IMR-90 (cell line): ENCODE measurements around the gene SLCO3A1. TPM values are rescaled to one million over a fixed set of nuclear protein-coding genes. Genes with fewer than 3 reads are reported as not detected.

ENCODE experiments used
- ATAC-seq: fragments of 200-7000 bp; cut with Tn5 transposase; 2 replicates; pipeline ENCODE4 v1.9.1; 2020; ENCODE audit warnings: low read depth, mild to moderate bottlenecking, moderate library complexity
- BruUV-seq: library from RNA; stranded (reverse); fragments of 400-500 nt; replicated peaks from 2 replicates; lab custom pipeline; 2021; lab: Mats Ljungman, UMichigan
- CTCF ChIA-PET: fragments of 300-600 bp; formaldehyde crosslinking; extraction: SDS; loops from one replicate; lab custom pipeline; 2021; ENCODE audit warnings: antibody characterized with exemption; lab: Yijun Ruan, JAX
- POLR2A ChIA-PET: fragments of 300-600 bp; sonication (Branson Sonifier 250); formaldehyde crosslinking; loops from one replicate; lab custom pipeline; 2022; ENCODE audit warnings: antibody characterized with exemption; ENCODE audit not compliant: unreplicated experiment; lab: Charles Lee
- DNase-seq: peaks from one replicate; pipeline ENCODE4 v3.0.0; 2013
- H2AFZ ChIP-seq: replicated peaks from 2 replicates; pipeline ENCODE3; 2013; ENCODE audit warnings: low read length, mild to moderate bottlenecking; ENCODE audit not compliant: poor library complexity
- H2AK5ac ChIP-seq: 2 replicates; pipeline ENCODE4 v1.6.1; 2013; ENCODE audit warnings: low read depth, low read length, inconsistent platforms
- H2AK9ac ChIP-seq: replicated peaks from 2 replicates; pipeline ENCODE3; 2013; ENCODE audit warnings: mild to moderate bottlenecking, low read depth, low read length, moderate library complexity; ENCODE audit not compliant: poor library complexity
- H2BK120ac ChIP-seq: 2 replicates; pipeline ENCODE4 v1.6.1; 2013; ENCODE audit warnings: low read depth, low read length, inconsistent platforms
- H2BK15ac ChIP-seq: 3 replicates; pipeline ENCODE4 v1.6.1; 2013; ENCODE audit warnings: low read depth, low read length, inconsistent platforms
- H2BK20ac ChIP-seq: 2 replicates; pipeline ENCODE4 v1.6.1; 2013; ENCODE audit warnings: low read depth, mild to moderate bottlenecking, inconsistent platforms, low read length, moderate library complexity
- H2BK5ac ChIP-seq: 2 replicates; pipeline ENCODE4 v1.6.1; 2013; ENCODE audit warnings: mild to moderate bottlenecking, low read depth, low read length, inconsistent platforms; ENCODE audit not compliant: poor library complexity, severe bottlenecking
- H3K14ac ChIP-seq: replicated peaks from 2 replicates; pipeline ENCODE4 v1.6.1; 2013; ENCODE audit warnings: low read depth, low read length, inconsistent platforms
- H3K18ac ChIP-seq: 2 replicates; pipeline ENCODE4 v1.6.1; 2013; ENCODE audit warnings: low read depth, low read length, control low read depth
- H3K23ac ChIP-seq: 2 replicates; pipeline ENCODE4 v1.6.1; 2013; ENCODE audit warnings: low read depth, low read length, inconsistent platforms
- H3K27ac ChIP-seq: 2 replicates; pipeline ENCODE4 v1.5.1; 2013; ENCODE audit warnings: mild to moderate bottlenecking, control low read depth, low read length; ENCODE audit not compliant: insufficient read depth
- H3K27me3 ChIP-seq: 2 replicates; pipeline ENCODE4 v1.6.1; 2013; ENCODE audit warnings: low read length; ENCODE audit not compliant: control insufficient read depth, insufficient read depth
- H3K36me3 ChIP-seq: 2 replicates; pipeline ENCODE4 v1.6.1; 2013; ENCODE audit warnings: low read length, mixed read lengths; ENCODE audit not compliant: control insufficient read depth, insufficient read depth
- H3K4ac ChIP-seq: 2 replicates; pipeline ENCODE4 v1.6.1; 2013; ENCODE audit warnings: low read depth, low read length, inconsistent platforms
- H3K4me1 ChIP-seq: 2 replicates; pipeline ENCODE4 v1.6.1; 2013; ENCODE audit warnings: low read length, mixed read lengths; ENCODE audit not compliant: control insufficient read depth, insufficient read depth
- H3K4me2 ChIP-seq: 2 replicates; pipeline ENCODE4 v1.6.1; 2013; ENCODE audit warnings: low read depth, mild to moderate bottlenecking, control low read depth, low read length, moderate library complexity
- H3K4me3 ChIP-seq: 2 replicates; pipeline ENCODE4 v1.5.1; 2013; ENCODE audit warnings: low read depth, mild to moderate bottlenecking, control low read depth, low read length, moderate library complexity; ENCODE audit not compliant: insufficient read depth
- H3K56ac ChIP-seq: 2 replicates; pipeline ENCODE4 v1.6.1; 2013; ENCODE audit warnings: low read length, inconsistent platforms; ENCODE audit not compliant: insufficient read depth; ENCODE audit errors: extremely low read depth
- H3K79me1 ChIP-seq, 2 experiments: 2 replicates each; pipeline ENCODE4 v1.6.1; 2013; ENCODE audit warnings: low read length in 2 of 2, inconsistent platforms in 1 of 2, low read depth in 1 of 2
- H3K9ac ChIP-seq: 2 replicates; pipeline ENCODE4 v1.6.1; 2013; ENCODE audit warnings: low read depth, low read length, control low read depth
- H3K9me1 ChIP-seq: 2 replicates; pipeline ENCODE4 v1.6.1; 2013; ENCODE audit warnings: low read length, inconsistent platforms; ENCODE audit not compliant: insufficient read depth
- H3K9me3 ChIP-seq: 2 replicates; pipeline ENCODE4 v1.6.1; 2013; ENCODE audit warnings: low read length; ENCODE audit not compliant: control insufficient read depth, insufficient read depth
- H4K20me1 ChIP-seq: 2 replicates; pipeline ENCODE4 v1.6.1; 2013; ENCODE audit warnings: low read length, inconsistent platforms; ENCODE audit not compliant: insufficient read depth
- H4K5ac ChIP-seq: 2 replicates; pipeline ENCODE4 v1.6.1; 2013; ENCODE audit warnings: mild to moderate bottlenecking, low read depth, low read length, control low read depth
- H4K8ac ChIP-seq, 2 experiments: 2 replicates each; pipeline ENCODE4 v1.6.1; 2013; ENCODE audit warnings: low read depth in 2 of 2, low read length in 2 of 2, control low read depth in 1 of 2, inconsistent platforms in 1 of 2
- H4K91ac ChIP-seq: 2 replicates; pipeline ENCODE4 v1.6.1; 2013; ENCODE audit warnings: low read depth, low read length, inconsistent platforms; ENCODE audit not compliant: insufficient read depth
- CEBPB ChIP-seq: IDR thresholded peaks from 2 replicates; pipeline ENCODE4 v1.6.1; 2012; ENCODE audit warnings: low read depth, low read length, improper control_type of control experiment
- CHD1 ChIP-seq: IDR thresholded peaks from 2 replicates; pipeline ENCODE4 v1.6.1; 2012; ENCODE audit warnings: low read depth, low read length, improper control_type of control experiment
- POLR2A ChIP-seq: IDR thresholded peaks from 2 replicates; pipeline ENCODE4 v1.6.1; 2012; ENCODE audit warnings: mild to moderate bottlenecking, low read depth, low read length
- WGBS, 2 experiments: methylation state at CpG; one replicate each; pipeline versions ENCODE4 v1.1.5 to v1.1.7; 2013; ENCODE audit warnings: missing lambda C conversion rate in 2 of 2; ENCODE audit not compliant: insufficient read length in 1 of 2; ENCODE audit errors: extremely low coverage in 2 of 2; 5-methylcytosine and 5-hydroxymethylcytosine counted together
- dilution Hi-C: fragments of 300-500 bp; cut with HindIII; formaldehyde crosslinking; loops from one replicate; pipeline ENCODE4 v1.14.3; 2018; ENCODE audit warnings: low sequenced_read_pairs; ENCODE audit not compliant: unreplicated experiment
- in situ Hi-C: fragments of 300-500 bp; cut with MboI; formaldehyde crosslinking; loops from 3 replicates; pipeline ENCODE4 v1.14.3; 2019; ENCODE audit warnings: low sequenced_read_pairs, inconsistent platforms, mixed read lengths
- intact Hi-C: fragments of 100-400 bp; cut with micrococcal nuclease; formaldehyde crosslinking; loops from 2 replicates; pipeline ENCODE4 v1.10.0; 2022
- polyA plus RNA-seq, 3 experiments: library from polyadenylated mRNA; depleted of rRNA; stranded (reverse); fragments of >200 nt; gene quantifications; 2 replicates each; pipeline ENCODE4 v1.2.3, GENCODE V29; 2012; ENCODE audit warnings: low replicate concordance in 1 of 3
- total RNA-seq: library from RNA; depleted of rRNA; stranded (reverse); fragments of >200 nt; gene quantifications from 2 replicates; pipeline ENCODE4 v1.2.3, GENCODE V29; 2012

The SLCO3A1 gene
- total and polyA plus RNA-seq, 2 of the 4 experiments (the other 2 are of a cell fraction), result 4.7 to 8.1 TPM

DNA sequence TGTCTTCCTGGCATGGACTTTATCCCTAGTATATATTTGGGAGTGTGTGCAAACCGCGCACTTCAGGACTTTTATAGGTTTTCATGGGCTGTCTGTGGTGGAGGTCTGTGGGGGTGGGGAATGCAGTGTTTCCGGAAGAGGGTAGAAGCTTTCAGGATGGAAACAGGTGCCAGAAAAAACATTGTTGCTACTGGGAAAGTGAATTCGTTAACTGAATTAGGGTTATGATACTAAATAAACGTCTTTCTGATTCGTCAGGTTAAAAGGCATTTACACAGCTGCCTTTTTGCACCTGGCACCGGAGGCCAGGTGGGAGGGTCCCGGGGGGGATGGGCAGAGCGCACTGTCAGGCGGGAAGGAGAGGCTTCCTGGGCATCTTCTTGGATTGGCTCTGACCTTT, 62.1 kb downstream of the SLCO3A1 start:
- H2AK9ac ChIP-seq, result no peak overlapping the region
- no peak overlapping the region for H4K8ac ChIP-seq
- no peaks in the 10 kb centered on the region for H3K4me1 ChIP-seq
- no peak overlapping the region for H3K9ac ChIP-seq
- H4K5ac ChIP-seq, result no peak overlapping the region
- 84% methylated on average over 8 of the region's 10 CpGs; no CpG with 5 or more reads in 1 of the 2 experiments for WGBS, 2 experiments
- H3K4me2 ChIP-seq, result no peak overlapping the region
- dilution Hi-C loops, result no loop called here
- H2AFZ ChIP-seq, result no peak overlapping the region
- ChIA-PET POLR2A (no interaction called here), CTCF (no interaction called here)
- BruUV-seq, result no TSS peak
- H2BK5ac ChIP-seq, result no peak overlapping the region
- no peaks in the 10 kb centered on the region for H3K9me3 ChIP-seq
- in situ Hi-C loops, result no loop called here
- intact Hi-C loops, result no loop called here
- no peaks in the 10 kb centered on the region for H3K27me3 ChIP-seq
- no peak overlapping the region for H3K4me3 ChIP-seq
- no peak overlapping the region for H2AK5ac ChIP-seq
- DNase-seq (no peak), ATAC-seq (no peak)
- no peak overlapping the region for H3K56ac ChIP-seq
- H3K36me3 ChIP-seq, result no peaks in the 10 kb centered on the region; the same call in 1 of the 2 replicates
- H3K79me1 ChIP-seq, result no peaks in the 10 kb centered on the region; a peak in 1 of 4 replicates
- no peak overlapping the region for H3K18ac ChIP-seq
- H3K4ac ChIP-seq, result no peak overlapping the region
- H3K9me1 ChIP-seq, result no peaks in the 10 kb centered on the region
- no peak overlapping the region for H2BK20ac ChIP-seq
- H4K91ac ChIP-seq, result no peak overlapping the region
- no peak overlapping the region for H3K23ac ChIP-seq
- TF ChIP-seq CEBPB (no peak), POLR2A (no peak), CHD1 (no peak)
- H2BK120ac ChIP-seq, result no peak overlapping the region
- H2BK15ac ChIP-seq, result no peak overlapping the region
- H4K20me1 ChIP-seq, result no peaks in the 10 kb centered on the region
- H3K14ac ChIP-seq, result no peak overlapping the region
- no peak overlapping the region for H3K27ac ChIP-seq
